CD8-positive, alpha-beta memory T cell (primary cell): Measurements from ENCODE around the gene CTR9. TPM values are rescaled to one million over a fixed set of nuclear protein-coding genes. Genes with fewer than 3 reads are reported as not detected.

Experiments used
- CTCF ChIA-PET: fragments of 350-600 bp; sonication (Branson Sonifier 250); formaldehyde crosslinking; loops from one replicate; lab custom pipeline; 2021; ENCODE audit warnings: antibody characterized with exemption; lab: Charles Lee
- POLR2A ChIA-PET: fragments of 350-600 bp; sonication (Branson Sonifier 250); formaldehyde crosslinking; loops from one replicate; lab custom pipeline; 2021; ENCODE audit warnings: antibody characterized with exemption; lab: Charles Lee
- DNase-seq, 5 donors: peaks; one replicate each; pipeline versions ENCODE4 v3.0.0 to v3.0.0-alpha.2; 2020 to 2022; ENCODE audit warnings: mixed read lengths in 1 of 5
- H3K27ac ChIP-seq: one replicate; pipeline ENCODE4 v1.7.0; 2013; ENCODE audit warnings: low read depth, mild to moderate bottlenecking, low read length, moderate library complexity
- H3K27me3 ChIP-seq: 2 replicates; pipeline ENCODE4 v1.7.0; 2013; ENCODE audit warnings: low read length, mild to moderate bottlenecking; ENCODE audit not compliant: insufficient read depth, poor library complexity, severe bottlenecking
- H3K36me3 ChIP-seq: 2 replicates; pipeline ENCODE4 v1.7.0; 2013; ENCODE audit warnings: mild to moderate bottlenecking, low read length, moderate library complexity; ENCODE audit not compliant: insufficient read depth
- H3K4me1 ChIP-seq: 2 replicates; pipeline ENCODE4 v1.7.0; 2013; ENCODE audit warnings: mild to moderate bottlenecking, low read length, moderate library complexity; ENCODE audit not compliant: insufficient read depth
- H3K4me3 ChIP-seq: 2 replicates; pipeline ENCODE4 v1.7.0; 2013; ENCODE audit warnings: mild to moderate bottlenecking, low read length
- H3K9me3 ChIP-seq: 2 replicates; pipeline ENCODE4 v1.7.0; 2013; ENCODE audit warnings: mild to moderate bottlenecking, low read length
- H3K27ac Mint-ChIP-seq, 8 donors: one replicate each; pipeline ENCODE4 v1.8.0; 2020 to 2021; ENCODE audit warnings: mixed read lengths in 8 of 8, mild to moderate bottlenecking in 6 of 8, inconsistent platforms in 3 of 8, moderate library complexity in 3 of 8
- H3K27me3 Mint-ChIP-seq, 2 donors: one replicate each; pipeline ENCODE4 v1.8.0; 2020 to 2021; ENCODE audit warnings: mixed read lengths in 2 of 2, mild to moderate bottlenecking in 1 of 2, moderate library complexity in 1 of 2
- H3K36me3 Mint-ChIP-seq, 3 donors: one replicate each; pipeline ENCODE4 v1.8.0; 2020 to 2021; ENCODE audit warnings: mixed read lengths in 3 of 3, inconsistent platforms in 1 of 3, mild to moderate bottlenecking in 1 of 3
- H3K4me1 Mint-ChIP-seq, 3 donors: one replicate each; pipeline ENCODE4 v1.8.0; 2020 to 2021; ENCODE audit warnings: mixed read lengths in 3 of 3, inconsistent platforms in 1 of 3, mild to moderate bottlenecking in 1 of 3
- H3K4me3 Mint-ChIP-seq, 7 donors: one replicate each; pipeline ENCODE4 v1.8.0; 2020 to 2021; ENCODE audit warnings: mixed read lengths in 7 of 7, mild to moderate bottlenecking in 6 of 7, moderate library complexity in 4 of 7, inconsistent platforms in 2 of 7
- H3K9me3 Mint-ChIP-seq, 5 donors: one replicate each; pipeline ENCODE4 v1.8.0; 2020 to 2022; ENCODE audit warnings: mixed read lengths in 5 of 5, mild to moderate bottlenecking in 3 of 5, moderate library complexity in 2 of 5, inconsistent platforms in 1 of 5
- polyA plus RNA-seq: library from polyadenylated mRNA; unstranded; fragments of 300-500 nt; fragmentation: Illumina TruSeq; gene quantifications from one replicate; pipeline ENCODE4 v1.2.3, GENCODE V29; 2021
- total RNA-seq, 2 experiments: library from RNA; stranded (reverse); gene quantifications; one replicate each; pipeline ENCODE4 v1.2.3, GENCODE V29; 2021

Gene CTR9
- total and polyA plus RNA-seq, 3 experiments from 2014 or later = 49.9 to 60.8 (median 57.9) TPM

DNA sequence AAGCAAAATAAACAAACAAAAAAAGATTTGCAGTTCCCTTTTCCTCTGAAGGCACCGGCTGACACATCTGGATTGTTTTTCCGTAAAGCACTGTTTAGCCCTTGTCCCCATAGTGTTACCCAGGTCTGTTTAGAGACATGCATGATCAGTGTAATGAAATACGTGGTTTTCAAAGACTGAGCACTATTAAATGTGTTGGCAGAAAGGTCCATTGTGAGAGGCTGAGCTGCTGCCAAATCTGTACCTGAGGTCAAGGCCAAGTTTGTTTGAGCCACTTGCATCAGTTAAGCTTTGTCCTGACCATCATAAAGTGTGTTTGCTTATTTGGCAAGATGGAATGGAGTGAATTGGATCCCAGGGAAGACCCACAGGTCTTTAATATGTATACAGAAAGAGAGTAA is 26.3 kb downstream of the CTR9 start:
- no peak for DNase-seq
- Mint-ChIP-seq H3K27me3 (no peaks in the 10 kb centered on the region), H3K4me3 (no peak overlapping the region), H3K4me1 (no peaks in the 10 kb centered on the region), H3K9me3 (no peaks in the 10 kb centered on the region), H3K36me3 (peaks cover 8 to 77% (median 31%) of the 10 kb centered on the region in 3 donors), H3K27ac (peak overlapping the region in 2 of 8 donors; percentile 20 to 55)
- H3K36me3 ChIP-seq = peaks cover 53% of the 10 kb centered on the region
- POLR2A ChIA-PET = interaction anchor here (0.6 kb wide), 2 partner anchors 11 to 29 kb away, joined by 4 to 5 read pairs; no protein-coding TSS in a partner anchor
- H3K4me3 ChIP-seq = no peak overlapping the region
- H3K4me1 ChIP-seq = no peaks in the 10 kb centered on the region
- no peaks in the 10 kb centered on the region for H3K27me3 ChIP-seq
- CTCF ChIA-PET = no interaction called here
- H3K27ac ChIP-seq = no peak overlapping the region
- H3K9me3 ChIP-seq = no peaks in the 10 kb centered on the region

GRCh38 chr11:10777806-10778205 is 26.8 kb downstream of the CTR9 start:
- Histone ChIP-seq H3K9me3 (no peaks in the 10 kb centered on the region), H3K36me3 (peaks cover 49% of the 10 kb centered on the region), H3K27me3 (no peaks in the 10 kb centered on the region), H3K27ac (no peak overlapping the region), H3K4me3 (no peak overlapping the region), H3K4me1 (no peaks in the 10 kb centered on the region)
- ChIA-PET CTCF (no interaction called here), POLR2A (no interaction called here)
- H3K9me3 Mint-ChIP-seq = no peaks in the 10 kb centered on the region
- no peaks in the 10 kb centered on the region for H3K27me3 Mint-ChIP-seq
- peaks cover 8 to 73% (median 31%) of the 10 kb centered on the region in 3 donors for H3K36me3 Mint-ChIP-seq
- H3K4me1 Mint-ChIP-seq = no peaks in the 10 kb centered on the region
- H3K27ac Mint-ChIP-seq = peak overlapping the region in 1 of 8 donors; percentile 55
- DNase-seq = no peak
- no peak overlapping the region for H3K4me3 Mint-ChIP-seq

- H3K27me3 Mint-ChIP-seq = no peaks in the 10 kb centered on the region
- POLR2A ChIA-PET = no interaction called here
- H3K9me3 Mint-ChIP-seq = no peaks in the 10 kb centered on the region
- peaks cover 43% of the 10 kb centered on the region for H3K36me3 ChIP-seq
- no peak overlapping the region for H3K4me3 ChIP-seq
- H3K27ac ChIP-seq = no peak overlapping the region
- H3K9me3 ChIP-seq = no peaks in the 10 kb centered on the region
- H3K4me3 Mint-ChIP-seq = no peak overlapping the region
- no peak for DNase-seq
- CTCF ChIA-PET = no interaction called here
- H3K27me3 ChIP-seq = no peaks in the 10 kb centered on the region
- peaks cover 4 to 67% (median 28%) of the 10 kb centered on the region in 3 donors for H3K36me3 Mint-ChIP-seq
- H3K4me1 Mint-ChIP-seq = no peaks in the 10 kb centered on the region
- no peaks in the 10 kb centered on the region for H3K4me1 ChIP-seq
- peak overlapping the region in 4 of 8 donors; percentile 8 to 64 (median 49) for H3K27ac Mint-ChIP-seq
Measured at GRCh38 chr11:10778217-10778970, 27.3 kb downstream of the CTR9 start.

- Mint-ChIP-seq H3K27me3 (no peaks in the 10 kb centered on the region), H3K4me1 (no peaks in the 10 kb centered on the region), H3K36me3 (peaks cover 4 to 60% (median 28%) of the 10 kb centered on the region in 3 donors), H3K27ac (peak overlapping the region in 3 of 8 donors; percentile 8 to 64 (median 54)), H3K4me3 (no peak overlapping the region), H3K9me3 (no peaks in the 10 kb centered on the region)
- CTCF ChIA-PET = no interaction called here
- POLR2A ChIA-PET = no interaction called here
- no peak for DNase-seq
- peaks cover 36% of the 10 kb centered on the region for H3K36me3 ChIP-seq
- H3K9me3 ChIP-seq = no peaks in the 10 kb centered on the region
- no peak overlapping the region for H3K4me3 ChIP-seq
- H3K4me1 ChIP-seq = no peaks in the 10 kb centered on the region
- no peaks in the 10 kb centered on the region for H3K27me3 ChIP-seq
- no peak overlapping the region for H3K27ac ChIP-seq
Measured at GRCh38 chr11:10779086-10779485, 28.0 kb downstream of the CTR9 start.

- Histone ChIP-seq H3K27me3 (no peaks in the 10 kb centered on the region), H3K9me3 (no peaks in the 10 kb centered on the region), H3K36me3 (peaks cover 27% of the 10 kb centered on the region), H3K27ac (no peak overlapping the region), H3K4me3 (no peak overlapping the region), H3K4me1 (no peaks in the 10 kb centered on the region)
- ChIA-PET CTCF (interaction anchor here (1.3 kb wide), 1 partner anchor 10 kb away, joined by 5 read pairs; no protein-coding TSS in a partner anchor), POLR2A (interaction anchor here (0.5 kb wide), 1 partner anchor 14 kb away, joined by 4 read pairs; no protein-coding TSS in a partner anchor)
- DNase-seq = no peak
- Mint-ChIP-seq H3K4me1 (no peaks in the 10 kb centered on the region), H3K27ac (peak overlapping the region in 2 of 8 donors; percentile 2 to 28), H3K9me3 (no peaks in the 10 kb centered on the region), H3K36me3 (peaks cover 4 to 50% (median 19%) of the 10 kb centered on the region in 3 donors), H3K4me3 (no peak overlapping the region), H3K27me3 (no peaks in the 10 kb centered on the region)
Measured at GRCh38 chr11:10780040-10780439, 29.0 kb downstream of the CTR9 start.

GRCh38 chr11:10784232-10785145 is 33.4 kb downstream of the CTR9 start:
- POLR2A ChIA-PET = no interaction called here
- H3K4me3 Mint-ChIP-seq = no peak overlapping the region

GRCh38 chr11:10785146-10785474 is 34.1 kb downstream of the CTR9 start:
- Histone ChIP-seq H3K9me3 (no peaks in the 10 kb centered on the region), H3K4me1 (no peaks in the 10 kb centered on the region), H3K27ac (no peak overlapping the region), H3K36me3 (no peaks in the 10 kb centered on the region), H3K4me3 (no peak overlapping the region), H3K27me3 (no peaks in the 10 kb centered on the region)
- Mint-ChIP-seq H3K4me1 (no peaks in the 10 kb centered on the region), H3K4me3 (no peak overlapping the region), H3K36me3 (peaks cover 0 to 3% (median 0%) of the 10 kb centered on the region in 3 donors), H3K27me3 (no peaks in the 10 kb centered on the region), H3K9me3 (no peaks in the 10 kb centered on the region), H3K27ac (no peak overlapping the region)
- ChIA-PET POLR2A (no interaction called here), CTCF (interaction anchor here (1.5 to 2.8 kb wide), 2 partner anchors 8 to 15 kb away, joined by 7 to 10 read pairs; no protein-coding TSS in a partner anchor)
- no peak for DNase-seq

More at GRCh38 chr11:10784232-10785145, 33.4 kb downstream of the CTR9 start:
- Mint-ChIP-seq H3K4me1 (no peaks in the 10 kb centered on the region), H3K27me3 (no peaks in the 10 kb centered on the region), H3K36me3 (peaks cover 0 to 9% (median 0%) of the 10 kb centered on the region in 3 donors), H3K9me3 (no peaks in the 10 kb centered on the region), H3K27ac (no peak overlapping the region)
- no peaks in the 10 kb centered on the region for H3K9me3 ChIP-seq
- no peaks in the 10 kb centered on the region for H3K27me3 ChIP-seq
- CTCF ChIA-PET = interaction anchor here (1.3 to 2.8 kb wide), 4 partner anchors 8 to 21 kb away, joined by 3 to 10 read pairs (median 6); no protein-coding TSS in a partner anchor
- no peaks in the 10 kb centered on the region for H3K4me1 ChIP-seq
- no peak for DNase-seq
- H3K36me3 ChIP-seq = no peaks in the 10 kb centered on the region
- H3K27ac ChIP-seq = no peak overlapping the region
- no peak overlapping the region for H3K4me3 ChIP-seq
